Ectodermal cell (in vitro differentiated cells): ENCODE measurements around the gene GRM3.

Experiments used
- H3K27ac ChIP-seq: 2 replicates; pipeline ENCODE4 v1.7.0; 2013; ENCODE audit warnings: mild to moderate bottlenecking, low read depth, low read length; ENCODE audit not compliant: insufficient read depth, poor library complexity, severe bottlenecking
- H3K27me3 ChIP-seq: 2 replicates; pipeline ENCODE4 v1.7.0; 2013; ENCODE audit warnings: mild to moderate bottlenecking, low read length; ENCODE audit not compliant: insufficient read depth, control insufficient read depth, poor library complexity, severe bottlenecking
- H3K36me3 ChIP-seq: one replicate; pipeline ENCODE4 v1.7.0; 2013; ENCODE audit warnings: low read length; ENCODE audit not compliant: control insufficient read depth, insufficient read depth
- H3K4me1 ChIP-seq: one replicate; pipeline ENCODE4 v1.7.0; 2013; ENCODE audit warnings: low read length; ENCODE audit not compliant: control insufficient read depth, insufficient read depth
- H3K4me3 ChIP-seq: 2 replicates; pipeline ENCODE4 v1.7.0; 2013; ENCODE audit warnings: low read depth, low read length, control low read depth; ENCODE audit not compliant: insufficient read depth
- H3K9me3 ChIP-seq: 2 replicates; pipeline ENCODE4 v1.7.0; 2013; ENCODE audit warnings: mild to moderate bottlenecking, low read length, moderate library complexity; ENCODE audit not compliant: control insufficient read depth
- WGBS, 2 experiments: methylation state at CpG; one replicate each; pipeline ENCODE4 v1.1.7; 2013; ENCODE audit warnings: missing lambda C conversion rate in 2 of 2; 5-methylcytosine and 5-hydroxymethylcytosine counted together

GRM3 gene

GRCh38 chr7:86825264-86825663, 181.6 kb downstream of the GRM3 start:
- WGBS, 2 experiments = 71 to 79% methylated on average over 4 of the region's 4 CpGs
- Histone ChIP-seq H3K27me3 (no peaks in the 10 kb centered on the region), H3K36me3 (no peaks in the 10 kb centered on the region), H3K4me1 (peaks cover 14% of the 10 kb centered on the region), H3K4me3 (no peak overlapping the region), H3K27ac (no peak overlapping the region), H3K9me3 (no peaks in the 10 kb centered on the region)

- no peaks in the 10 kb centered on the region for H3K36me3 ChIP-seq
- no peak overlapping the region for H3K4me3 ChIP-seq
- 89% methylated on average over 1 of the region's 1 CpG; no CpG with 5 or more reads in 1 of the 2 experiments for WGBS, 2 experiments
- peaks cover 14% of the 10 kb centered on the region for H3K4me1 ChIP-seq
- H3K27me3 ChIP-seq = no peaks in the 10 kb centered on the region
- H3K27ac ChIP-seq = no peak overlapping the region
- no peaks in the 10 kb centered on the region for H3K9me3 ChIP-seq
These were observed 183.2 kb downstream of the GRM3 start for GRCh38 chr7:86826948-86827347.

- 99 to 100% methylated on average over 3 of the region's 3 CpGs for WGBS, 2 experiments
- H3K4me3 ChIP-seq = no peak overlapping the region
- no peaks in the 10 kb centered on the region for H3K27me3 ChIP-seq
- no peak overlapping the region for H3K27ac ChIP-seq
- no peaks in the 10 kb centered on the region for H3K36me3 ChIP-seq
- H3K9me3 ChIP-seq = no peaks in the 10 kb centered on the region
- no peaks in the 10 kb centered on the region for H3K4me1 ChIP-seq
These were observed 189.7 kb downstream of the GRM3 start for GRCh38 chr7:86833360-86833759.

- WGBS, 2 experiments = 86 to 87% methylated on average over 3 of the region's 3 CpGs
- Histone ChIP-seq H3K4me1 (no peaks in the 10 kb centered on the region), H3K9me3 (no peaks in the 10 kb centered on the region)
These were observed 193.5 kb downstream of the GRM3 start for GRCh38 chr7:86837235-86837634.

GRCh38 chr7:86844608-86845007, 200.9 kb downstream of the GRM3 start:
- H3K9me3 ChIP-seq = no peaks in the 10 kb centered on the region
- H3K4me1 ChIP-seq = no peaks in the 10 kb centered on the region
- WGBS, 2 experiments = 92 to 97% methylated on average over 3 of the region's 3 CpGs
- H3K4me3 ChIP-seq = no peak overlapping the region
- H3K27me3 ChIP-seq = no peaks in the 10 kb centered on the region
- no peaks in the 10 kb centered on the region for H3K36me3 ChIP-seq
- H3K27ac ChIP-seq = no peak overlapping the region

More at GRCh38 chr7:86837235-86837634, 193.5 kb downstream of the GRM3 start:
- Histone ChIP-seq H3K36me3 (no peaks in the 10 kb centered on the region), H3K27ac (no peak overlapping the region), H3K27me3 (no peaks in the 10 kb centered on the region), H3K4me3 (no peak overlapping the region)

- Histone ChIP-seq H3K9me3 (no peaks in the 10 kb centered on the region), H3K4me1 (no peaks in the 10 kb centered on the region), H3K36me3 (no peaks in the 10 kb centered on the region), H3K27me3 (no peaks in the 10 kb centered on the region), H3K27ac (no peak overlapping the region), H3K4me3 (no peak overlapping the region)
- 94 to 95% methylated on average over 3 of the region's 3 CpGs for WGBS, 2 experiments
These were observed 202.9 kb downstream of the GRM3 start for GRCh38 chr7:86846494-86847190.

- Histone ChIP-seq H3K4me1 (no peaks in the 10 kb centered on the region), H3K4me3 (no peak overlapping the region), H3K9me3 (no peaks in the 10 kb centered on the region), H3K27me3 (no peaks in the 10 kb centered on the region), H3K27ac (no peak overlapping the region), H3K36me3 (no peaks in the 10 kb centered on the region)
- 92 to 97% methylated on average over 2 of the region's 2 CpGs for WGBS, 2 experiments
These were observed 204.5 kb downstream of the GRM3 start for GRCh38 chr7:86848226-86848625.

- Histone ChIP-seq H3K36me3 (no peaks in the 10 kb centered on the region), H3K4me3 (no peak overlapping the region), H3K27ac (no peak overlapping the region), H3K9me3 (no peaks in the 10 kb centered on the region), H3K4me1 (no peaks in the 10 kb centered on the region), H3K27me3 (no peaks in the 10 kb centered on the region)
- WGBS, 2 experiments = 82 to 89% methylated on average over 3 of the region's 3 CpGs
These were observed 207.9 kb downstream of the GRM3 start for GRCh38 chr7:86851566-86851965.

GRCh38 chr7:86863452-86863851, 219.7 kb downstream of the GRM3 start:
- WGBS, 2 experiments = 89 to 91% methylated on average over 1 to 2 of the region's 2 CpGs

GRCh38 chr7:86867163-86867762, 223.6 kb downstream of the GRM3 start:
- Histone ChIP-seq H3K4me1 (peaks cover 13% of the 10 kb centered on the region), H3K27me3 (no peaks in the 10 kb centered on the region), H3K9me3 (no peaks in the 10 kb centered on the region), H3K27ac (peak overlapping the region; percentile 68), H3K36me3 (peaks cover 3% of the 10 kb centered on the region), H3K4me3 (no peak overlapping the region)
- WGBS, 2 experiments = 65 to 68% methylated on average over 5 of the region's 5 CpGs

More at GRCh38 chr7:86863452-86863851, 219.7 kb downstream of the GRM3 start:
- H3K9me3 ChIP-seq = no peaks in the 10 kb centered on the region
- peaks cover 3% of the 10 kb centered on the region for H3K36me3 ChIP-seq
- no peak overlapping the region for H3K27ac ChIP-seq
- H3K27me3 ChIP-seq = no peaks in the 10 kb centered on the region
- peaks cover 13% of the 10 kb centered on the region for H3K4me1 ChIP-seq
- H3K4me3 ChIP-seq = no peak overlapping the region
